ENCODE measurements around the gene LRRC49.

DNA sequence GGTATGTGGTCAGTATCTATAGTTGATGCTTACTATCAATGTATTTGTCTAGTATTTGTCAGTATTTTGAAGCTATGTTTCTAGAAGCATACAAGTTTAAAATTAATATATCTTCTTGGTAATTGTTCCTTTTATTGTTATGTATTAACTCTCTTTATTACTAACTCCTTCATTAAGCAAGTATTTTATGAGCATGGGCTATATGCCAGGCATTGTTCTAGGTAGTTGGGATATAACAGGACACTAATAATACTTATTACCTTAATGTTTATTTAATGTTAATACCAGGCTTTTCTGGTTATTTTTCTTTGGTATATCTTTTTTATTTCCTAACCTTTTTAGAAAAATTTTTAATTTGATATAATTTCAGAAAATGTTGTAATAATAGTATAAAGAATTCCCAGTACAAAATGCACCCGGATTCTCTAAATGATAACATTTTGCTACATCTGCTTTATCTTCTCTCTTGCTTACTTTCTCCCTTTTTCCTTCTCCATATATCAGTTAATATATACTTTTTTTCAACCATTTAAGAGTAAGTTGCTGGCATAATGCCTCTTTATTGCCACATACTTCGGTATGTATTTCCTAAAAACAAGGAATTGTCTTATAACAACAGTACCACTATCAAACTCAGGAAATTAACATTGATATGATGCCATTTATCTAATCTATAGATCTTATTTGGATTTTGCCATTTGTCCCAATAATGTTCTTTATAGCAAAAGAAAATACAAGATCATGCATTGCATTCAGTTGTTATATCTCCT lies 30.9 kb downstream of the LRRC49 start:
- TF ChIP-seq POLR2AphosphoS5 (IDR thresholded peaks at IDR 0.05; ENCODE audit: borderline replicate concordance, low read depth, low read length) = no peak
- TF ChIP-seq EZH2 (IDR thresholded peaks at IDR 0.05) = no peak
